GM19240 (cell line): ENCODE measurements around the gene TENM4.

Experiments
- DNase-seq: peaks from one replicate; pipeline ENCODE4 v3.0.0; 2011; ENCODE audit warnings: low spot score; ENCODE audit not compliant: insufficient read length

The TENM4 gene

GRCh38 chr11:79089601-79090000 lies 351.2 kb downstream of the TENM4 start:
- DNase-seq = no peak

GRCh38 chr11:79088967-79089366 lies 351.9 kb downstream of the TENM4 start:
- no peak for DNase-seq

GRCh38 chr11:79087961-79088318 lies 352.9 kb downstream of the TENM4 start:
- no peak for DNase-seq

- no peak for DNase-seq
Measured at GRCh38 chr11:79087238-79087960, 353.4 kb downstream of the TENM4 start.

- DNase-seq = no peak
Measured at GRCh38 chr11:79086056-79086455, 354.8 kb downstream of the TENM4 start.

- no peak for DNase-seq
Measured at GRCh38 chr11:79084382-79084781, 356.4 kb downstream of the TENM4 start.

GRCh38 chr11:79083352-79083751 lies 357.5 kb downstream of the TENM4 start:
- no peak for DNase-seq

- no peak for DNase-seq
Measured at GRCh38 chr11:79082907-79083306, 357.9 kb downstream of the TENM4 start.

- DNase-seq = no peak
Measured at GRCh38 chr11:79082280-79082679, 358.6 kb downstream of the TENM4 start.

GRCh38 chr11:79081471-79082031 lies 359.3 kb downstream of the TENM4 start:
- DNase-seq = no peak

GRCh38 chr11:79080551-79080950 lies 360.3 kb downstream of the TENM4 start:
- DNase-seq = no peak

GRCh38 chr11:79078999-79079398 lies 361.8 kb downstream of the TENM4 start:
- DNase-seq = no peak

- no peak for DNase-seq
Measured at GRCh38 chr11:79078456-79078855, 362.4 kb downstream of the TENM4 start.

GRCh38 chr11:79077702-79078330 lies 363.0 kb downstream of the TENM4 start:
- no peak for DNase-seq

- DNase-seq = no peak
Measured at GRCh38 chr11:79076526-79077115, 364.2 kb downstream of the TENM4 start.

GRCh38 chr11:79074547-79074946 lies 366.3 kb downstream of the TENM4 start:
- DNase-seq = no peak

GRCh38 chr11:79071190-79071589 lies 369.6 kb downstream of the TENM4 start:
- DNase-seq = no peak

GRCh38 chr11:79070518-79070917 lies 370.3 kb downstream of the TENM4 start:
- no peak for DNase-seq

- DNase-seq = no peak
Measured at GRCh38 chr11:79069504-79069903, 371.3 kb downstream of the TENM4 start.

- no peak for DNase-seq
Measured at GRCh38 chr11:79068356-79068755, 372.5 kb downstream of the TENM4 start.

- DNase-seq = no peak
Measured at GRCh38 chr11:79067352-79067679, 373.5 kb downstream of the TENM4 start.

GRCh38 chr11:79066456-79067351 lies 374.1 kb downstream of the TENM4 start:
- no peak for DNase-seq
